ENCODE measurements around the gene ZC3H7A. TPM values are rescaled to one million over a fixed set of nuclear protein-coding genes. Genes with fewer than 3 reads are reported as not detected.

ZC3H7A gene
- total and polyA plus RNA-seq, 10 of the 15 experiments (the other 5 are each of a cell fraction or from before 2014, with no cell fraction given), result 46.3 to 188 (median 68.6) TPM

- Histone ChIP-seq H4K20me1 (ENCODE audit: control insufficient read depth, insufficient read depth) (no peaks in the 10 kb centered on the region), H3K36me3 (ENCODE audit: control insufficient read depth in 2 of 2, insufficient read depth in 2 of 2, low read length in 1 of 2) (peaks cover 7 to 19% of the 10 kb centered on the region in 2 experiments), H3K4me1 (ENCODE audit: control insufficient read depth, insufficient read depth, low read length) (no peaks in the 10 kb centered on the region), H3K9me3 (replicated peaks; ENCODE audit: control insufficient read depth, insufficient read depth, low read length) (no peaks in the 10 kb centered on the region), H3K79me2 (ENCODE audit: control insufficient read depth, insufficient read depth, low read length) (no peaks in the 10 kb centered on the region), H3K27me3 (replicated peaks in 1 of 2; ENCODE audit: control insufficient read depth in 2 of 2, insufficient read depth in 2 of 2, low read length in 1 of 2) (no peaks in the 10 kb centered on the region), H3K4me3 (no peak overlapping the region), H3K4me2 (ENCODE audit: control insufficient read depth, insufficient read depth) (no peak overlapping the region), H3K27ac (ENCODE audit: control insufficient read depth, insufficient read depth) (no peak overlapping the region), H2AFZ (ENCODE audit: control insufficient read depth, low read depth, low read length) (no peak overlapping the region), H3K9ac (ENCODE audit: control insufficient read depth, insufficient read depth, low read length) (no peak overlapping the region)
- WGBS (ENCODE audit: insufficient coverage, insufficient replicate concordance, low lambda C conversion rate, missing lambda C conversion rate), result 98% methylated on average over 4 of the region's 4 CpGs
- RAD21 ChIA-PET (ENCODE audit: unreplicated experiment), result no interaction called here
- no peak for ATAC-seq
- POLR2A ChIA-PET, result no interaction called here
- BruUV-seq (replicated peaks), result no TSS peak
- TF ChIP-seq REST (IDR thresholded peaks at IDR 0.05; ENCODE audit: low read depth, low read length) (no peak), MYB (IDR thresholded peaks at IDR 0.05; ENCODE audit: borderline replicate concordance, low read depth, low read length) (no peak), RUNX3 (IDR thresholded peaks at IDR 0.05; ENCODE audit: low read length) (no peak), KLF5 (IDR thresholded peaks at IDR 0.05; ENCODE audit: partially characterized antibody) (no peak), ZBTB33 (IDR thresholded peaks at IDR 0.05) (no peak), POLR2AphosphoS2 (IDR thresholded peaks at IDR 0.05; ENCODE audit: low read depth, low read length) (no peak), CREM (IDR thresholded peaks at IDR 0.05; ENCODE audit: low read depth) (no peak), ETV6 (conservative IDR thresholded peaks at IDR 0.05 in 1 of 2, IDR thresholded peaks at IDR 0.05 in 1 of 2; ENCODE audit: borderline replicate concordance in 1 of 2, low read depth in 1 of 2) (no peak), CHD1 (IDR thresholded peaks at IDR 0.05; ENCODE audit: low read depth, low read length) (no peak), RBBP5 (conservative IDR thresholded peaks at IDR 0.05) (no peak), IRF4 (IDR thresholded peaks at IDR 0.05; ENCODE audit: low read depth, low read length) (no peak), BMI1 (IDR thresholded peaks at IDR 0.05; ENCODE audit: borderline replicate concordance) (no peak), ZNF207 (IDR thresholded peaks at IDR 0.05; ENCODE audit: borderline replicate concordance) (no peak), MTA3 (IDR thresholded peaks at IDR 0.05; ENCODE audit: borderline replicate concordance, low read length) (no peak), SPI1 (IDR thresholded peaks at IDR 0.05; ENCODE audit: borderline replicate concordance, insufficient read depth, low read depth, low read length) (no peak)
- TF ChIP-seq, protein P1, sequence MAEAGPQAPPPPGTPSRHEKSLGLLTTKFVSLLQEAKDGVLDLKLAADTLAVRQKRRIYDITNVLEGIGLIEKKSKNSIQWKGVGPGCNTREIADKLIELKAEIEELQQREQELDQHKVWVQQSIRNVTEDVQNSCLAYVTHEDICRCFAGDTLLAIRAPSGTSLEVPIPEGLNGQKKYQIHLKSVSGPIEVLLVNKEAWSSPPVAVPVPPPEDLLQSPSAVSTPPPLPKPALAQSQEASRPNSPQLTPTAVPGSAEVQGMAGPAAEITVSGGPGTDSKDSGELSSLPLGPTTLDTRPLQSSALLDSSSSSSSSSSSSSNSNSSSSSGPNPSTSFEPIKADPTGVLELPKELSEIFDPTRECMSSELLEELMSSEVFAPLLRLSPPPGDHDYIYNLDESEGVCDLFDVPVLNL (IDR thresholded peaks at IDR 0.05; ENCODE audit: low read depth, low read length), result no peak
- SMC1A ChIA-PET (ENCODE audit: uncharacterized antibody, unreplicated experiment), result interaction anchor here (0.9 to 1.4 kb wide), 3 partner anchors 9 to 22 kb away, joined by 3 to 5 read pairs (median 3); no protein-coding TSS in a partner anchor
- FAIRE-seq, result no peak
- in situ Hi-C loops (cut with MboI) (no loop called here), intact Hi-C loops (cut with micrococcal nuclease; ENCODE audit: unreplicated experiment) (no loop called here)
- CTCF ChIA-PET, result no interaction called here
- no peak for DNase-seq (ENCODE audit: low read depth, low spot score)
These were observed 38.3 kb upstream of the ZC3H7A start for GRCh38 chr16:11835309-11835708.
